IMR-90 (cell line): ENCODE results near the gene ARHGEF38. TPM values are rescaled to one million over a fixed set of nuclear protein-coding genes. Genes with fewer than 3 reads are reported as not detected.

Source experiments
- ATAC-seq: fragments of 200-7000 bp; cut with Tn5 transposase; 2 replicates; pipeline ENCODE4 v1.9.1; 2020; ENCODE audit warnings: low read depth, mild to moderate bottlenecking, moderate library complexity
- BruUV-seq: library from RNA; stranded (reverse); fragments of 400-500 nt; replicated peaks from 2 replicates; lab custom pipeline; 2021; lab: Mats Ljungman, UMichigan
- CTCF ChIA-PET: fragments of 300-600 bp; formaldehyde crosslinking; extraction: SDS; loops from one replicate; lab custom pipeline; 2021; ENCODE audit warnings: antibody characterized with exemption; lab: Yijun Ruan, JAX
- POLR2A ChIA-PET: fragments of 300-600 bp; sonication (Branson Sonifier 250); formaldehyde crosslinking; loops from one replicate; lab custom pipeline; 2022; ENCODE audit warnings: antibody characterized with exemption; ENCODE audit not compliant: unreplicated experiment; lab: Charles Lee
- DNase-seq: peaks from one replicate; pipeline ENCODE4 v3.0.0; 2013
- H2AFZ ChIP-seq: replicated peaks from 2 replicates; pipeline ENCODE3; 2013; ENCODE audit warnings: low read length, mild to moderate bottlenecking; ENCODE audit not compliant: poor library complexity
- H2AK5ac ChIP-seq: 2 replicates; pipeline ENCODE4 v1.6.1; 2013; ENCODE audit warnings: low read depth, low read length, inconsistent platforms
- H2AK9ac ChIP-seq: replicated peaks from 2 replicates; pipeline ENCODE3; 2013; ENCODE audit warnings: mild to moderate bottlenecking, low read depth, low read length, moderate library complexity; ENCODE audit not compliant: poor library complexity
- H2BK120ac ChIP-seq: 2 replicates; pipeline ENCODE4 v1.6.1; 2013; ENCODE audit warnings: low read depth, low read length, inconsistent platforms
- H2BK15ac ChIP-seq: 3 replicates; pipeline ENCODE4 v1.6.1; 2013; ENCODE audit warnings: low read depth, low read length, inconsistent platforms
- H2BK20ac ChIP-seq: 2 replicates; pipeline ENCODE4 v1.6.1; 2013; ENCODE audit warnings: low read depth, mild to moderate bottlenecking, inconsistent platforms, low read length, moderate library complexity
- H2BK5ac ChIP-seq: 2 replicates; pipeline ENCODE4 v1.6.1; 2013; ENCODE audit warnings: mild to moderate bottlenecking, low read depth, low read length, inconsistent platforms; ENCODE audit not compliant: poor library complexity, severe bottlenecking
- H3K14ac ChIP-seq: replicated peaks from 2 replicates; pipeline ENCODE4 v1.6.1; 2013; ENCODE audit warnings: low read depth, low read length, inconsistent platforms
- H3K18ac ChIP-seq: 2 replicates; pipeline ENCODE4 v1.6.1; 2013; ENCODE audit warnings: low read depth, low read length, control low read depth
- H3K23ac ChIP-seq: 2 replicates; pipeline ENCODE4 v1.6.1; 2013; ENCODE audit warnings: low read depth, low read length, inconsistent platforms
- H3K27ac ChIP-seq: 2 replicates; pipeline ENCODE4 v1.5.1; 2013; ENCODE audit warnings: mild to moderate bottlenecking, control low read depth, low read length; ENCODE audit not compliant: insufficient read depth
- H3K27me3 ChIP-seq: 2 replicates; pipeline ENCODE4 v1.6.1; 2013; ENCODE audit warnings: low read length; ENCODE audit not compliant: control insufficient read depth, insufficient read depth
- H3K36me3 ChIP-seq: 2 replicates; pipeline ENCODE4 v1.6.1; 2013; ENCODE audit warnings: low read length, mixed read lengths; ENCODE audit not compliant: control insufficient read depth, insufficient read depth
- H3K4ac ChIP-seq: 2 replicates; pipeline ENCODE4 v1.6.1; 2013; ENCODE audit warnings: low read depth, low read length, inconsistent platforms
- H3K4me1 ChIP-seq: 2 replicates; pipeline ENCODE4 v1.6.1; 2013; ENCODE audit warnings: low read length, mixed read lengths; ENCODE audit not compliant: control insufficient read depth, insufficient read depth
- H3K4me2 ChIP-seq: 2 replicates; pipeline ENCODE4 v1.6.1; 2013; ENCODE audit warnings: low read depth, mild to moderate bottlenecking, control low read depth, low read length, moderate library complexity
- H3K4me3 ChIP-seq: 2 replicates; pipeline ENCODE4 v1.5.1; 2013; ENCODE audit warnings: low read depth, mild to moderate bottlenecking, control low read depth, low read length, moderate library complexity; ENCODE audit not compliant: insufficient read depth
- H3K56ac ChIP-seq: 2 replicates; pipeline ENCODE4 v1.6.1; 2013; ENCODE audit warnings: low read length, inconsistent platforms; ENCODE audit not compliant: insufficient read depth; ENCODE audit errors: extremely low read depth
- H3K79me1 ChIP-seq, 2 experiments: 2 replicates each; pipeline ENCODE4 v1.6.1; 2013; ENCODE audit warnings: low read length in 2 of 2, inconsistent platforms in 1 of 2, low read depth in 1 of 2
- H3K9ac ChIP-seq: 2 replicates; pipeline ENCODE4 v1.6.1; 2013; ENCODE audit warnings: low read depth, low read length, control low read depth
- H3K9me1 ChIP-seq: 2 replicates; pipeline ENCODE4 v1.6.1; 2013; ENCODE audit warnings: low read length, inconsistent platforms; ENCODE audit not compliant: insufficient read depth
- H3K9me3 ChIP-seq: 2 replicates; pipeline ENCODE4 v1.6.1; 2013; ENCODE audit warnings: low read length; ENCODE audit not compliant: control insufficient read depth, insufficient read depth
- H4K20me1 ChIP-seq: 2 replicates; pipeline ENCODE4 v1.6.1; 2013; ENCODE audit warnings: low read length, inconsistent platforms; ENCODE audit not compliant: insufficient read depth
- H4K5ac ChIP-seq: 2 replicates; pipeline ENCODE4 v1.6.1; 2013; ENCODE audit warnings: mild to moderate bottlenecking, low read depth, low read length, control low read depth
- H4K8ac ChIP-seq, 2 experiments: 2 replicates each; pipeline ENCODE4 v1.6.1; 2013; ENCODE audit warnings: low read depth in 2 of 2, low read length in 2 of 2, control low read depth in 1 of 2, inconsistent platforms in 1 of 2
- H4K91ac ChIP-seq: 2 replicates; pipeline ENCODE4 v1.6.1; 2013; ENCODE audit warnings: low read depth, low read length, inconsistent platforms; ENCODE audit not compliant: insufficient read depth
- BHLHE40 ChIP-seq: fragments of 150-350 bp; IDR thresholded peaks from 2 replicates; pipeline ENCODE4 v1.6.1; 2016; ENCODE audit warnings: mild to moderate bottlenecking, low read depth, low read length
- CEBPB ChIP-seq: IDR thresholded peaks from 2 replicates; pipeline ENCODE4 v1.6.1; 2012; ENCODE audit warnings: low read depth, low read length, improper control_type of control experiment
- CHD1 ChIP-seq: IDR thresholded peaks from 2 replicates; pipeline ENCODE4 v1.6.1; 2012; ENCODE audit warnings: low read depth, low read length, improper control_type of control experiment
- CTCF ChIP-seq: conservative IDR thresholded peaks from 2 replicates; pipeline ENCODE4 v1.5.1; 2012; ENCODE audit warnings: mild to moderate bottlenecking, low read depth, low read length, improper control_type of control experiment
- MXI1 ChIP-seq: IDR thresholded peaks from 2 replicates; pipeline ENCODE4 v1.6.1; 2012; ENCODE audit warnings: low read depth, mild to moderate bottlenecking, low read length, moderate library complexity, borderline replicate concordance
- NFE2L2 ChIP-seq: fragments of 150-350 bp; IDR thresholded peaks from 2 replicates; pipeline ENCODE4 v1.6.1; 2016; ENCODE audit warnings: low read depth, mild to moderate bottlenecking, low read length
- POLR2A ChIP-seq: IDR thresholded peaks from 2 replicates; pipeline ENCODE4 v1.6.1; 2012; ENCODE audit warnings: mild to moderate bottlenecking, low read depth, low read length
- RAD21 ChIP-seq: IDR thresholded peaks from 2 replicates; pipeline ENCODE4 v1.6.1; 2012; ENCODE audit warnings: low read length, improper control_type of control experiment
- SMC3 ChIP-seq: fragments of 150-350 bp; IDR thresholded peaks from 2 replicates; pipeline ENCODE4 v1.6.1; 2016; ENCODE audit warnings: low read depth, mild to moderate bottlenecking, antibody characterized with exemption, low read length, moderate library complexity
- USF2 ChIP-seq: fragments of 150-350 bp; IDR thresholded peaks from 2 replicates; pipeline ENCODE4 v1.6.1; 2017; ENCODE audit warnings: mild to moderate bottlenecking, antibody characterized with exemption, low read length, low read depth
- WGBS, 2 experiments: methylation state at CpG; one replicate each; pipeline versions ENCODE4 v1.1.5 to v1.1.7; 2013; ENCODE audit warnings: missing lambda C conversion rate in 2 of 2; ENCODE audit not compliant: insufficient read length in 1 of 2; ENCODE audit errors: extremely low coverage in 2 of 2; 5-methylcytosine and 5-hydroxymethylcytosine counted together
- dilution Hi-C: fragments of 300-500 bp; cut with HindIII; formaldehyde crosslinking; loops from one replicate; pipeline ENCODE4 v1.14.3; 2018; ENCODE audit warnings: low sequenced_read_pairs; ENCODE audit not compliant: unreplicated experiment
- in situ Hi-C: fragments of 300-500 bp; cut with MboI; formaldehyde crosslinking; loops from 3 replicates; pipeline ENCODE4 v1.14.3; 2019; ENCODE audit warnings: low sequenced_read_pairs, inconsistent platforms, mixed read lengths
- intact Hi-C: fragments of 100-400 bp; cut with micrococcal nuclease; formaldehyde crosslinking; loops from 2 replicates; pipeline ENCODE4 v1.10.0; 2022
- polyA plus RNA-seq, 3 experiments: library from polyadenylated mRNA; depleted of rRNA; stranded (reverse); fragments of >200 nt; gene quantifications; 2 replicates each; pipeline ENCODE4 v1.2.3, GENCODE V29; 2012; ENCODE audit warnings: low replicate concordance in 1 of 3
- total RNA-seq: library from RNA; depleted of rRNA; stranded (reverse); fragments of >200 nt; gene quantifications from 2 replicates; pipeline ENCODE4 v1.2.3, GENCODE V29; 2012

The ARHGEF38 gene
- total and polyA plus RNA-seq, 2 of the 4 experiments (the other 2 are of a cell fraction), result not detected

- H3K4me1 ChIP-seq, result no peaks in the 10 kb centered on the region
- H3K56ac ChIP-seq, result no peak overlapping the region
- no peak overlapping the region for H3K4ac ChIP-seq
- no peak overlapping the region for H3K14ac ChIP-seq
- no peak overlapping the region for H2BK5ac ChIP-seq
- H3K79me1 ChIP-seq, result no peaks in the 10 kb centered on the region; a peak in 1 of 4 replicates
- no peak overlapping the region for H2AK9ac ChIP-seq
- BruUV-seq, result no TSS peak
- H3K27ac ChIP-seq, result no peak overlapping the region
- 0 out of 2 replicates have a peak, but pooled peaks cover 3% of the 10 kb centered on the region for H3K9me1 ChIP-seq
- H3K9me3 ChIP-seq, result no peaks in the 10 kb centered on the region
- in situ Hi-C loops (no loop called here), dilution Hi-C loops (no loop called here), intact Hi-C loops (no loop called here)
- no peaks in the 10 kb centered on the region for H4K20me1 ChIP-seq
- H3K18ac ChIP-seq, result no peak overlapping the region
- H3K27me3 ChIP-seq, result no peaks in the 10 kb centered on the region
- H3K4me2 ChIP-seq, result no peak overlapping the region
- no peak overlapping the region for H4K5ac ChIP-seq
- TF ChIP-seq USF2 (no peak), BHLHE40 (no peak), CEBPB (no peak), POLR2A (no peak), SMC3 (no peak), RAD21 (no peak), CTCF (no peak), NFE2L2 (no peak), CHD1 (no peak), MXI1 (no peak)
- CTCF ChIA-PET, result no interaction called here
- no peak overlapping the region for H3K9ac ChIP-seq
- no peak overlapping the region for H2BK120ac ChIP-seq
- no peak overlapping the region for H4K8ac ChIP-seq
- H2BK15ac ChIP-seq, result no peak overlapping the region
- no peak for DNase-seq
- H3K23ac ChIP-seq, result no peak overlapping the region
- peaks cover 17% of the 10 kb centered on the region for H3K36me3 ChIP-seq
- no peak overlapping the region for H3K4me3 ChIP-seq
- no peak for ATAC-seq
- POLR2A ChIA-PET, result no interaction called here
- WGBS, 2 experiments, result no CpG with 5 or more reads among the region's 2 CpGs
- no peak overlapping the region for H2AK5ac ChIP-seq
- no peak overlapping the region for H4K91ac ChIP-seq
- H2BK20ac ChIP-seq, result no peak overlapping the region
- H2AFZ ChIP-seq, result no peak overlapping the region
These were observed 134.2 kb downstream of the ARHGEF38 start for GRCh38 chr4:105686571-105686970.
